HG03469 (cell line): Measurements from ENCODE around the gene ZBTB48.
"Not testable (repeated sequence)": the region's sequence is repeated elsewhere in the genome, so short reads cannot be mapped to it uniquely, and the experiment has no call there.

Experiments used
- ATAC-seq: cut with Tn5 transposase; IDR thresholded peaks from one replicate; pipeline ENCODE4 v1.9.1; 2021; ENCODE audit warnings: mild to moderate bottlenecking, moderate library complexity, moderate number of reproducible peaks; ENCODE audit not compliant: unreplicated experiment

ZBTB48 gene

GRCh38 chr1:6631058-6631457 is 51.3 kb downstream of the ZBTB48 start:
- no peak for ATAC-seq

DNA sequence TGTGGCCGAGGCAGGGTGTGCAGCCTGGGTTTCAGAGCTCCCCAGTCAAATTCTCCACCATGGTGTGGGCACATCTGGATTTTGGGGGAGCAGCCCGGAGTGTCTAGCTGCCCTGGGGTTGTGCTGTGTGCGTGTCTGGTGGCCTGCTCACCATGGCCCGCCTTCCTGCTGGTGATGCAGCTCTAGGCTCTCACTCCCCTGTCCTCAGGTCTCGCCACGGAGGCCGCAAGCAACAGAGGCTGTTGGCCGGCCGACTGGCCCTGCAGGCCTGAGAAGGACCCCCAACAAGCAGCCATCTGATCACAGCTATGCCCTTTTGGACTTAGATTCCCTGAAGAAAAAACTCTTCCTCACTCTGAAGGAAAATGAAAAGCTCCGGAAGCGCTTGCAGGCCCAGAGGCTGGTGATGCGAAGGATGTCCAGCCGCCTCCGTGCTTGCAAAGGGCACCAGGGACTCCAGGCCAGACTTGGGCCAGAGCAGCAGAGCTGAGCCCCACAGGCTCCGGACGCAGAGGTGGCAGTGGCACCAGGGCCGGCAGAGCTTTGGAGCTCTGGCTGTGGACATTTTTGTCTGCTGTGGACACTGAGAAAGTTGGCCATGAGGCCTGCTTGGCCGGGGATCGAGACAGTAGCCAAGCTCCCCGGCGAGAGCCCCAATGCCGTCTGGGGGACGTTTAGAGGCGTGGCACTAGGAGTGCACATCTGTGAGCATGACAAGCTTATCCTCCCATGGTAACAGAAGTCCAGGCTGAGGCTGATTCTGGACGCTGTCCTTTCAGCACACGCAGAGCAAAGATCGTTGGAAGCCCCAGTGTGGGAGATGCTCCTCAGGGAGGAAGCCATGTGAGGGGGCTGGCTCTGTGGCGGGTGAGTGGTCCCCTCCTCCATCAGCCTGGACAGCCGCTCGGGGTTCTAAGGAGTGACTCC is 53.1 kb downstream of the ZBTB48 start:
- ATAC-seq = no peak

- ATAC-seq = no peak
Measured at GRCh38 chr1:6634371-6635052, 54.7 kb downstream of the ZBTB48 start.

- ATAC-seq = no peak
Measured at GRCh38 chr1:6635161-6635909, 55.5 kb downstream of the ZBTB48 start.

GRCh38 chr1:6635910-6636760 is 56.3 kb downstream of the ZBTB48 start:
- no peak for ATAC-seq

GRCh38 chr1:6636778-6637177 is 57.0 kb downstream of the ZBTB48 start:
- not testable (repeated sequence) for ATAC-seq

DNA sequence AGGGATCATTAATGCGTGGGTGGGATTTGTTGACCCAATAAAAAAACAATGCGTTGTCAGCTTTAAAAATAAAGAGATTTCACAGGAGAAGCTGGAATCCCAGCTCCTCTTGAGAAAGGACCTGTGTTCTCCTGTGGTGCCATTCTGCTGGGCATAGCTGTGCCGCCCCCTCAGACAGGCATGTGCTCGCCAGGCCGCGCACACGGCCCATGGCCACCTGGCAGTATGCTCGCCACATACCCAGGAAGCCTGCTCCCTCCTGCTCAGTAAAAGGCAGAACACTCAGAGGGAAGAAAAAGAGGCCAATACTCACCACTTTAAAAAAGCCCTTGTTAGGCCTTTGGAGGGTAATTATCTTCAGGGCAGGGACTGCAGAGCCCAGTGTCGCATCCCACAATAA is 58.0 kb downstream of the ZBTB48 start:
- no peak for ATAC-seq

DNA sequence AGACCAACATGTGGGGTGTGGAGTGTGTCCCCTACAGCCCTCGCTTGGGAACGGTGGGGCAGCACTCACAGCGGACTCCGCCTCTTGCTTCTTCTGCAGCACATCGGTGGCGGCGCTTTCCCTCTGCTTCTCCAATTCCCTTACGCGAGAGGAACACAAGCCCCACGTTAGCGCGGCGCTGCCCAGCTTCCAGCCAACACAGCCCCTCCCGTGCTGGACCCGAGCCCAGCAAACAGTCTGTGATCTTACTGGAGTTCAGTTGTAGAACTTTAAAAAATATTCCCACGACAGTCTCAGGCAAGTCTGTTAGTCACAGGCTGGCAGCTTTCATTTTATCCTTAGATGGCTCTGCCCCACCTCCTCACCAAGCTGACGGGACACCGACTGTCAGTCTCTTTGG is 58.4 kb downstream of the ZBTB48 start:
- no peak for ATAC-seq
